Left lung (tissue), 10 donors: Measurements from ENCODE around the gene KRTAP22-2. TPM values are rescaled to one million over a fixed set of nuclear protein-coding genes. Genes with fewer than 3 reads are reported as not detected.

ENCODE experiments used
- ATAC-seq: fragments of 200-7000 bp; cut with Tn5 transposase; one replicate; pipeline ENCODE4 v1.9.1; 2020; ENCODE audit warnings: moderate library complexity
- DNase-seq, 4 donors: peaks; one replicate each; pipeline ENCODE4 v3.0.0-alpha.2; 2013 to 2020
- H3K27ac ChIP-seq, 2 donors: fragments of 200-600 bp; sonication (generic) in 1 of 2; one replicate each; pipeline versions ENCODE4 v1.5.0 to v1.8.0; 2020 to 2021
- H3K27me3 ChIP-seq, 2 donors: fragments of 200-600 bp; sonication (generic) in 1 of 2; one replicate each; pipeline versions ENCODE4 v1.5.0 to v1.8.0; 2020 to 2021
- H3K36me3 ChIP-seq, 2 donors: fragments of 200-600 bp; sonication (generic) in 1 of 2; one replicate each; pipeline versions ENCODE4 v1.5.0 to v1.8.0; 2020 to 2021
- H3K4me1 ChIP-seq, 2 donors: fragments of 200-600 bp; one replicate each; pipeline ENCODE4 v1.8.0; 2021
- H3K4me3 ChIP-seq, 2 donors: fragments of 200-600 bp; sonication (generic) in 1 of 2; one replicate each; pipeline versions ENCODE4 v1.5.0 to v1.8.0; 2020 to 2021; ENCODE audit warnings: mild to moderate bottlenecking in 1 of 2
- H3K9me3 ChIP-seq, 2 donors: fragments of 200-600 bp; sonication (generic) in 1 of 2; one replicate each; pipeline versions ENCODE4 v1.5.0 to v1.8.0; 2020 to 2021
- intact Hi-C, 2 donors: fragments of 100-400 bp; cut with DNase I; formaldehyde crosslinking; loops; one replicate each; pipeline versions ENCODE4 v1.11.2 to v1.14.2; 2022
- polyA plus RNA-seq, 6 donors: library from polyadenylated mRNA; unstranded; fragments of 120-200 nt; gene quantifications; one replicate each; pipeline ENCODE4 v1.2.1, GENCODE V29; 2013; ENCODE audit not compliant: insufficient read length in 6 of 6
- total RNA-seq, 2 donors: library from RNA; stranded (reverse); fragmentation: NEBNext Ultra II Directional; extraction: Animal tissue kit (Norgen Biotek cat#: 25700); gene quantifications; one replicate each; pipeline ENCODE4 v1.2.1, GENCODE V29; 2021
- TF ChIP-seq, protein P1 (sequence below), 2 donors: fragments of 200-600 bp; sonication (generic) in 1 of 2; IDR thresholded peaks; one replicate each; pipeline versions ENCODE4 v1.5.0 to v1.8.0; 2021; ENCODE audit warnings: antibody characterized with exemption in 2 of 2
- donor health status: DM: no; HTN: yes; CAD: no.
- donor health status: DM: no; HTN: no; CAD: no.

Gene KRTAP22-2
- total and polyA plus RNA-seq, 8 donors = not detected

DNA sequence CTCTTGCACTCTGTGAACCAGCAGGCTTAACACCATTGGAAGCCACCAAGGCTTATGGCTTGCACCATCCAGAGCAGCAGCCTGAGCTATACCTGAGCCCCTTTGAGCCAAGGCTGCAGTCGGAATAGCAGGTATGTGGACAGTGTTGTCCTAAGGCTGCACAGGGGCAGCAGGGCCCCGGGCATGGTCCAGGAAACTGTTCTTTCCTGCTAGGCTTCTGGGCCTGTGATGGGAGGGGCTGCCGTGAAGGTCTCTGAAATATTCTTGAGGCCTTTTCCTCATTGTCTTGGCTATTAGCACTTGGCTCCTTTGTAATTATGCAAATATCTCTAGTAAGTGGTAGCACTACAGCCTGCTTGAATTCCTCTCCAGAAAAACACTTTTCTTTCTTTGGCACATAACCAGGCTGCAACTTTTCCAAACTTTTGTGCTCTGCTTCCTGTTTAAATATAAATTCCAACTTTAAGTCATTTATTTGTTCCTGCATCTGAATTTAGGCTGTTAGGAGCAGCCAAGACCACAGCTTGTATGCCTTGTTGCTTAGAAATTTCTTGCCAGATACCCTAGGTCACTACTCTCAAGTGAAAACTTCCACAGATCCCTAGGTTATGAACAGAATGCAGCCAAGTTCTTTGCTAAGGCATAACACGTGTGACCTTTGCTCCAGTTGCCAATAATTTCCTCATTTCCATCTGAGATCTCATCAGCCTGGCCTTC lies 35.4 kb upstream of the KRTAP22-2 start:
- H3K36me3 ChIP-seq = no peaks in the 10 kb centered on the region
- H3K27me3 ChIP-seq = no peaks in the 10 kb centered on the region
- ATAC-seq (no peak), DNase-seq (peak in 1 of 4 donors; percentile 34)
- intact Hi-C loops = no loop called here
- peaks cover 0 to 15% of the 10 kb centered on the region in 2 donors for H3K9me3 ChIP-seq
- H3K4me1 ChIP-seq = no peaks in the 10 kb centered on the region
- TF ChIP-seq, protein P1, sequence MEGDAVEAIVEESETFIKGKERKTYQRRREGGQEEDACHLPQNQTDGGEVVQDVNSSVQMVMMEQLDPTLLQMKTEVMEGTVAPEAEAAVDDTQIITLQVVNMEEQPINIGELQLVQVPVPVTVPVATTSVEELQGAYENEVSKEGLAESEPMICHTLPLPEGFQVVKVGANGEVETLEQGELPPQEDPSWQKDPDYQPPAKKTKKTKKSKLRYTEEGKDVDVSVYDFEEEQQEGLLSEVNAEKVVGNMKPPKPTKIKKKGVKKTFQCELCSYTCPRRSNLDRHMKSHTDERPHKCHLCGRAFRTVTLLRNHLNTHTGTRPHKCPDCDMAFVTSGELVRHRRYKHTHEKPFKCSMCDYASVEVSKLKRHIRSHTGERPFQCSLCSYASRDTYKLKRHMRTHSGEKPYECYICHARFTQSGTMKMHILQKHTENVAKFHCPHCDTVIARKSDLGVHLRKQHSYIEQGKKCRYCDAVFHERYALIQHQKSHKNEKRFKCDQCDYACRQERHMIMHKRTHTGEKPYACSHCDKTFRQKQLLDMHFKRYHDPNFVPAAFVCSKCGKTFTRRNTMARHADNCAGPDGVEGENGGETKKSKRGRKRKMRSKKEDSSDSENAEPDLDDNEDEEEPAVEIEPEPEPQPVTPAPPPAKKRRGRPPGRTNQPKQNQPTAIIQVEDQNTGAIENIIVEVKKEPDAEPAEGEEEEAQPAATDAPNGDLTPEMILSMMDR (IDR thresholded peaks at IDR 0.05) = no peak
- H3K4me3 ChIP-seq = no peak overlapping the region
- H3K27ac ChIP-seq = no peak overlapping the region

DNA sequence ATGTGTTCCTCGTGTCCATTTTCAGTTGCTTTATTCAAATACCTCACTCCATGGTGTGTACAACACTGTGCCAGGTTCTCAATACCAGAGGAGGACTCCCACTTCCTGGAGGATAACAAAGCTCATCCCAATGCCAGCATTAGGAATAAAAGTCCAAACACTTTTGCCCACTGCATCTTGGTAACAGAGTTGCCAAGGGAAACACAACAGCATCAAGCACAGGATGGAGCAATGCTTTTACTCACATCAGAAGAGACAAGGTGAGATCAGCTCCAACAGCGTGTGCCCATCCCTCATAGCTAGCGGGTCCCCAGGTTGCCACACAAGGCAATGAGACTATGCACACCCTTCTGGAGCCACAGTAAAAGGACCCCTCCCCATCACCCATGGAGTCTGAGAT lies 33.2 kb upstream of the KRTAP22-2 start:
- intact Hi-C loops = no loop called here
- Histone ChIP-seq H3K36me3 (no peaks in the 10 kb centered on the region), H3K4me1 (no peaks in the 10 kb centered on the region), H3K9me3 (peaks cover 0 to 15% of the 10 kb centered on the region in 2 donors), H3K27ac (no peak overlapping the region), H3K27me3 (no peaks in the 10 kb centered on the region), H3K4me3 (no peak overlapping the region)
- ATAC-seq (no peak), DNase-seq (no peak)
- TF ChIP-seq, protein P1 (IDR thresholded peaks at IDR 0.05) = no peak

- Histone ChIP-seq H3K9me3 (peaks cover 0 to 11% of the 10 kb centered on the region in 2 donors), H3K27ac (no peak within 1 kb of the TSS), H3K4me1 (no peaks in the 10 kb centered on the region), H3K36me3 (no peaks in the 10 kb centered on the region), H3K27me3 (no peaks in the 10 kb centered on the region), H3K4me3 (no peak within 1 kb of the TSS)
- DNase-seq (no peak), ATAC-seq (no peak)
- intact Hi-C loops = no loop called here
- TF ChIP-seq, protein P1 (IDR thresholded peaks at IDR 0.05) = no peak
These were observed 30.3 kb upstream of the KRTAP22-2 start, which contains the start of gene KRTAP20-4 for GRCh38 chr21:30620522-30620921. KRTAP20-4 (plus strand) TSS chr21:30620627.

- Histone ChIP-seq H3K4me1 (no peaks in the 10 kb centered on the region), H3K9me3 (peaks cover 0 to 6% of the 10 kb centered on the region in 2 donors), H3K36me3 (no peaks in the 10 kb centered on the region), H3K27me3 (no peaks in the 10 kb centered on the region), H3K4me3 (no peak overlapping the region), H3K27ac (no peak overlapping the region)
- intact Hi-C loops = no loop called here
- no peak for ATAC-seq
- TF ChIP-seq, protein P1 (IDR thresholded peaks at IDR 0.05) = no peak
- DNase-seq = no peak
These were observed 29.9 kb upstream of the KRTAP22-2 start for GRCh38 chr21:30620080-30620479.

- Histone ChIP-seq H3K36me3 (no peaks in the 10 kb centered on the region), H3K27me3 (no peaks in the 10 kb centered on the region), H3K27ac (no peak within 1 kb of the TSS), H3K9me3 (peaks cover 0 to 1% of the 10 kb centered on the region in 2 donors), H3K4me3 (no peak within 1 kb of the TSS), H3K4me1 (no peaks in the 10 kb centered on the region)
- TF ChIP-seq, protein P1 (IDR thresholded peaks at IDR 0.05) = no peak
- intact Hi-C loops = no loop called here
- DNase-seq (no peak), ATAC-seq (no peak)
These were observed 25.9 kb upstream of the KRTAP22-2 start, which contains the start of gene KRTAP20-1 for GRCh38 chr21:30616125-30616524. KRTAP20-1 (plus strand) TSS chr21:30616425; CDS start chr21:30616455, 30 bp downstream.
